Psoas muscle (tissue), 8 donors: ENCODE results near the gene ATF7. TPM values are rescaled to one million over a fixed set of nuclear protein-coding genes. Genes with fewer than 3 reads are reported as not detected.

Source experiments
- ATAC-seq, 4 donors: fragments of 200-7000 bp; cut with Tn5 transposase; one replicate each; pipeline ENCODE4 v1.9.1; 2020; ENCODE audit warnings: moderate library complexity in 3 of 4, mild to moderate bottlenecking in 2 of 4
- DNase-seq, 2 donors: peaks; one replicate each; pipeline ENCODE4 v3.0.0-alpha.2; 2020
- H3K27ac ChIP-seq: fragments of 200-600 bp; one replicate; pipeline ENCODE4 v1.8.0; 2022
- H3K27me3 ChIP-seq, 3 donors: fragments of 200-600 bp in 1 of 3; one replicate each; pipeline versions ENCODE4 v1.6.1 to v1.8.0; 2013 to 2022; ENCODE audit warnings: low read length in 2 of 3, mild to moderate bottlenecking in 2 of 3, moderate library complexity in 1 of 3; ENCODE audit not compliant: insufficient read depth in 3 of 3
- H3K36me3 ChIP-seq, 2 donors: fragments of 200-600 bp in 1 of 2; one replicate each; pipeline versions ENCODE4 v1.6.1 to v1.8.0; 2013 to 2022; ENCODE audit warnings: low read depth in 1 of 2, mild to moderate bottlenecking in 1 of 2, moderate library complexity in 1 of 2; ENCODE audit not compliant: insufficient read depth in 1 of 2
- H3K4me1 ChIP-seq: fragments of 200-600 bp; one replicate; pipeline ENCODE4 v1.8.0; 2022
- H3K4me3 ChIP-seq: fragments of 200-600 bp; one replicate; pipeline ENCODE4 v1.8.0; 2022; ENCODE audit warnings: mild to moderate bottlenecking
- H3K9me3 ChIP-seq: fragments of 200-600 bp; one replicate; pipeline ENCODE4 v1.8.0; 2022
- WGBS, 3 donors: extraction: QIAGEN DNeasy Blood & Tissue Kit; methylation state at CpG; one replicate each; pipeline versions ENCODE4 v1.1.6 to v1.1.7; 2013; 5-methylcytosine and 5-hydroxymethylcytosine counted together
- intact Hi-C, 2 donors: fragments of 100-400 bp; cut with DNase I; formaldehyde crosslinking; loops; one replicate each; pipeline versions ENCODE4 v1.11.0 to v1.14.2; 2022
- polyA plus RNA-seq, 3 donors: library from polyadenylated mRNA; stranded (reverse); fragments of 200-250 nt; gene quantifications; one replicate each; pipeline ENCODE4 v1.2.3, GENCODE V29; 2013
- total RNA-seq, 4 donors: library from RNA; stranded (reverse); fragmentation: NEBNext Ultra II Directional in 2 of 4; extraction: Animal tissue kit (Norgen Biotek cat#: 25700) in 2 of 4; gene quantifications; one replicate each; pipeline versions ENCODE4 v1.2.1 to v1.2.4, GENCODE V29; 2021 to 2023
- TF ChIP-seq, protein P1 (sequence below): fragments of 200-600 bp; IDR thresholded peaks from one replicate; pipeline ENCODE4 v1.8.0; 2022; ENCODE audit warnings: antibody characterized with exemption
- donor health status: healthy with polysubstance abuse.
- donor health status: DM: no; HTN: no; CAD: no; lungs with moderate emphysema.
- donor health status: Bipolar disorder and iron deficiency.
- donor health status: healthy.
- donor health status: DM: yes; HTN: yes; CAD: no.
- donor health status: DM: no; HTN: no; CAD: no.
- donor health status: DM: no; HTN: no; CAD: no.
- donor health status: DM: yes; HTN: yes; CAD: no.

The ATF7 gene
- total and polyA plus RNA-seq, 7 donors, result 15.7 to 32.3 (median 25.4) TPM

DNA sequence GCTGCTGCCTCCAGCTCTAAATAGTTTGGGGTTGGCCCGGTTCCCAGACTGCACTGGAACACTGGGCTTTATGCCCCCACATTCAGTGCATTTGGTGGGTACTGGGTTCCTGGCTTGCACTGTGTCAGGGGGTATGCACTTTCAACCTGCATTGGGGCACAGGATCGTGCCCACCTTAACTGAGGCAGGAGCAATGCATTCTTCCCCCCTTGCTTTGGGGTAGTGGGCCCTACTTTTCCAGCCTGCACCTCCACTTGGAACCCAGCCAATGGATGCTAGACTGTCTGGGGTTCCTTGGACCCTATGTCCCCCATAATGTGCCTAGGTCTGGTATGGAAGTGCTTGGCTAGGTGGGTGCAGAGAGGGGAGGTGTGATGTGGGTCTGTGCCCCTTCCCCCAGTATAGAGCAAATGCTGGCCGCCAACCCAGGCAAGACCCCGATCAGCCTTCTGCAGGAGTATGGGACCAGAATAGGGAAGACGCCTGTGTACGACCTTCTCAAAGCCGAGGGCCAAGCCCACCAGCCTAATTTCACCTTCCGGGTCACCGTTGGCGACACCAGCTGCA is 124.5 kb downstream of the ATF7 start:
- H3K27ac ChIP-seq, result peak overlapping the region; percentile 96
- H3K36me3 ChIP-seq, result peaks cover 0 to 30% of the 10 kb centered on the region in 2 donors
- H3K27me3 ChIP-seq, result no peaks in the 10 kb centered on the region
- no peaks in the 10 kb centered on the region for H3K9me3 ChIP-seq
- TF ChIP-seq, protein P1, sequence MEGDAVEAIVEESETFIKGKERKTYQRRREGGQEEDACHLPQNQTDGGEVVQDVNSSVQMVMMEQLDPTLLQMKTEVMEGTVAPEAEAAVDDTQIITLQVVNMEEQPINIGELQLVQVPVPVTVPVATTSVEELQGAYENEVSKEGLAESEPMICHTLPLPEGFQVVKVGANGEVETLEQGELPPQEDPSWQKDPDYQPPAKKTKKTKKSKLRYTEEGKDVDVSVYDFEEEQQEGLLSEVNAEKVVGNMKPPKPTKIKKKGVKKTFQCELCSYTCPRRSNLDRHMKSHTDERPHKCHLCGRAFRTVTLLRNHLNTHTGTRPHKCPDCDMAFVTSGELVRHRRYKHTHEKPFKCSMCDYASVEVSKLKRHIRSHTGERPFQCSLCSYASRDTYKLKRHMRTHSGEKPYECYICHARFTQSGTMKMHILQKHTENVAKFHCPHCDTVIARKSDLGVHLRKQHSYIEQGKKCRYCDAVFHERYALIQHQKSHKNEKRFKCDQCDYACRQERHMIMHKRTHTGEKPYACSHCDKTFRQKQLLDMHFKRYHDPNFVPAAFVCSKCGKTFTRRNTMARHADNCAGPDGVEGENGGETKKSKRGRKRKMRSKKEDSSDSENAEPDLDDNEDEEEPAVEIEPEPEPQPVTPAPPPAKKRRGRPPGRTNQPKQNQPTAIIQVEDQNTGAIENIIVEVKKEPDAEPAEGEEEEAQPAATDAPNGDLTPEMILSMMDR, result no peak
- peak overlapping the region; percentile 85 for H3K4me3 ChIP-seq
- DNase-seq (no peak), ATAC-seq (no peak)
- 55 to 60% (median 60%) methylated on average over 10 of the region's 10 CpGs for WGBS, 3 donors
- intact Hi-C loops, result loop anchor here in 1 of 2 donors (2.0 kb wide), 1 partner anchor 177 kb away; no protein-coding TSS in a partner anchor
- H3K4me1 ChIP-seq, result peaks cover 20% of the 10 kb centered on the region

DNA sequence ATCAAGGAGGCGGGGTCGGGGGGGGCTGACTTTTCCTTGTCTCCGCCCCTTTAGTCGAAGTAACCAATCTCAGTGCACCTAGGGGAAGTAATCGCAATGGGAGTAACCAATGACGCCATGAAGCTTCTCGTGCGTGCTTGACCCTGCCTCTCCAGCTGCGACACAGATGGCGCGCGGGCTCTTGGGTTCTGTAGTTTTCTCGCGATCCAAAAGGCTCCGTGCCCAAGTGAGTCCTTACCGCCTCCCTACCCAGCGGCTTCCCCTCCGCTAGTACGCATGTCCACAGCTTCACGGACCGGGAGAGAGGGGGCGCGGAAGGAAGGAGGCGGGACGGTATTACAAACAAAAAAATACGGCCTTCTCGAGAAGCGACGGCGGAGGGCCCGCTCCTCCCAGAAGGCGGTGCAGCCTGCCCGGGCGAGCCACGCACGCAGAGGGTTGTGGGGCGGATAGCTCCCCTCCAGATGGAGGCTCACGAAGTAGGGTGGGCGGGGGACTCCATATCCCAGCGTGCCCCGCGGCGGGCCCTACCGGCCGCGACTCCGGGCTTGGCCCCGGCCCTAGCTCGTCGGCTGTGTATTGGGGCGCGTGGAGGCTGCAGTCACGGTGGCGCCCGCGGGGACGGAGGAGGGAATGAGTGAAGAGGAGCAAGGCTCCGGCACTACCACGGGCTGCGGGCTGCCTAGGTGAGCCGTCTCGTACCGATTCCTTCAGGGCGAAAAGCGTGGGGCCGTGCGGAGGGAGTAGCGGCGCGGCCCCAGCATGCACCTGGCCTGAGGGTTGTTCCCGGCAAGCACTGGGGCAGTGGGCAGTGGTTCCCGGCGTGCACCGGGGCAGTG is 125.2 kb downstream of the ATF7 start, which contains the start of gene TARBP2:
Gene TARBP2 (plus strand): TSS at position 508 of the 839 bp plus-strand sequence. CDS start 126 bp downstream, at position 634.
- Histone ChIP-seq H3K27me3 (no peaks in the 10 kb centered on the region), H3K4me1 (peaks cover 20% of the 10 kb centered on the region), H3K4me3 (peak within 1 kb of the TSS; percentile 85), H3K36me3 (peaks cover 0 to 23% of the 10 kb centered on the region in 2 donors), H3K9me3 (no peaks in the 10 kb centered on the region), H3K27ac (peak within 1 kb of the TSS; percentile 96)
- TF ChIP-seq, protein P1, result no peak
- ATAC-seq, result peak; percentile 87 to 89 (median 88)
- 0 to 1% (median 0%) methylated on average over 44 to 74 of the region's 74 CpGs for WGBS, 3 donors
- DNase-seq, result peak; percentile 97 to 98
- intact Hi-C loops, result loop anchor here in 1 of 2 donors (2.0 kb wide), 1 partner anchor 176 kb away; no protein-coding TSS in a partner anchor

DNA sequence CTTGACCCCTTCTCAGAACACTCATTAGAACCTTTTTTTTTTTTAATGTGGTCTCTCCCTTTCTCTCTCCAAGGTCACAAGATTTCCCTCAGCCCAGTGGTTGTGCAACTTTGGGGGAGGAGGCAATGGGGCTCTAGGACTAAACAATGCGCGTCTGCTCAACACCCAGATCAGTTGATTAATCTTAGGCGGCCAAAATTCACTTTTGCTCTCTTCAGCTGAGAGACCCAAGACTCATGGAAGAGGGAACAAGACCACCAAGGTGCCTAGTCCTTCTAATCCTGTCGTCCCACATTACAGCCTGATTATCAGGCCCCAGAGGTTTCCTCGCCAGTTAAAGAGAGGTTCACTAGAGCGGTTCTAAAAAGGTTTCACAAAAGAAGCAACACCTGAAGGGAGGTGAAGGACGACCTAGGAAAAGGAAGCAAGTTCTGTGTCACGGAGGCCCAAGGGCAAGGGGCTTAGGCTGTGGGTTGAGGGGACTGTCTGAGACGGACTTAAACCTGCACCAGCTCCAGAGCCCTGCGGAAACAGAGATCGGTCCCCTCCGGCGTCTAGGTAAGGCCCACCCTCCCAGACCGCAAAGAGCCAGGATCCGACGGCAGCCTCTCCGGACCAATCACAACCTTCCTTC is 125.9 kb downstream of the ATF7 start:
- 1% methylated on average over 17 of the region's 17 CpGs for WGBS, 3 donors

More for the DNA sequence above, 125.9 kb downstream of the ATF7 start:
- ATAC-seq (peak in 1 of 4 donors; percentile 11), DNase-seq (peak; percentile 74 to 80)
- H3K4me1 ChIP-seq, result peaks cover 17% of the 10 kb centered on the region
- no peaks in the 10 kb centered on the region for H3K27me3 ChIP-seq
- peaks cover 0 to 15% of the 10 kb centered on the region in 2 donors for H3K36me3 ChIP-seq
- H3K4me3 ChIP-seq, result peak overlapping the region; percentile 85
- H3K9me3 ChIP-seq, result no peaks in the 10 kb centered on the region
- peak overlapping the region; percentile 96 for H3K27ac ChIP-seq
- TF ChIP-seq, protein P1, result no peak
- intact Hi-C loops, result loop anchor here in 1 of 2 donors (2.0 kb wide), 1 partner anchor 175 kb away; no protein-coding TSS in a partner anchor
